HPDE6-E6E7 (cell line): ENCODE data around the gene JDP2.
"Not testable (repeated sequence)": the region's sequence is repeated elsewhere in the genome, so short reads cannot be mapped to it uniquely, and the experiment has no call there.

Experiments used
- DNase-seq: peaks from one replicate; pipeline ENCODE4 v3.0.0; 2011; ENCODE audit warnings: missing footprints; ENCODE audit errors: extremely low spot score

JDP2 gene, protein sequence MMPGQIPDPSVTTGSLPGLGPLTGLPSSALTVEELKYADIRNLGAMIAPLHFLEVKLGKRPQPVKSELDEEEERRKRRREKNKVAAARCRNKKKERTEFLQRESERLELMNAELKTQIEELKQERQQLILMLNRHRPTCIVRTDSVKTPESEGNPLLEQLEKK

DNA sequence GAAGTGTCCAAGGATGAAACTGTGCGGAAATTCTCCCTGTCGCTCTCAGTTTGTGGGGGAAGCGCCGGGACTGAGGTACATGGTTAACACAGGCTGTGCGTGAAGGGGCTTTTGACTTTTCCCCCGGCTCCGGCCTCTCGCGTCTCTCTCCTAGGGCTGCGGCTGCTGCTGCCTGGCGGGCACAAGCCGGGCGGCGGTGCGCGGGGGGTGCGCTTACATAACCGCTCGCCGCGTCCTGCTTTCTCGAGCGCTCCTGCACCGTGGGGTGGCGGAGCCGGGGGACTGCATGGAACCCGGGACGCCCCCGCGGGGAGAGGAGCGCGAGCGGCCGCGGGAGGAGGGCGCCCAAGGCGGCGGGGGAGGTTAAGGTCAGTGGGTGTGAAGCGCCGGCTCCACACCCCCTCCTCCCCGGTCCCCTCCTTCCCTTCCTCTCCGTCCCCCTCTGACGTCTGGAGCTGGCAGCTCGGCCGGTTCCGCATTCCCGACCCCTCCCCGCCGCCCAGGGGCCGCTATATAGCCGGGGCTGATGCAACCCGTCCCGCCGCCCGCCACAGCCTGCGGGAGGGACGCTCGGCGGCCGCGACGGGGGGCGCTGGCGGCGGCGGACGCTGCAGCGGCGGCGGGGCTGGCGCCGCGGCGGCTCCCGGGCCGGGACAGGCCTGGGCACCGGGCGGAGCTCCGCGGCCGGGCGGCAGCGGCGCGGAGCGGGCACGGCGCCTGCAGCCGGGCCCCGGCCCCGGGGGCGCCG lies at the start of gene JDP2:
Gene JDP2 (plus strand): TSS at position 541 of the 748 bp plus-strand sequence. CDS start 9,899 bp downstream, outside the sequence.
- DNase-seq, result no peak

DNA sequence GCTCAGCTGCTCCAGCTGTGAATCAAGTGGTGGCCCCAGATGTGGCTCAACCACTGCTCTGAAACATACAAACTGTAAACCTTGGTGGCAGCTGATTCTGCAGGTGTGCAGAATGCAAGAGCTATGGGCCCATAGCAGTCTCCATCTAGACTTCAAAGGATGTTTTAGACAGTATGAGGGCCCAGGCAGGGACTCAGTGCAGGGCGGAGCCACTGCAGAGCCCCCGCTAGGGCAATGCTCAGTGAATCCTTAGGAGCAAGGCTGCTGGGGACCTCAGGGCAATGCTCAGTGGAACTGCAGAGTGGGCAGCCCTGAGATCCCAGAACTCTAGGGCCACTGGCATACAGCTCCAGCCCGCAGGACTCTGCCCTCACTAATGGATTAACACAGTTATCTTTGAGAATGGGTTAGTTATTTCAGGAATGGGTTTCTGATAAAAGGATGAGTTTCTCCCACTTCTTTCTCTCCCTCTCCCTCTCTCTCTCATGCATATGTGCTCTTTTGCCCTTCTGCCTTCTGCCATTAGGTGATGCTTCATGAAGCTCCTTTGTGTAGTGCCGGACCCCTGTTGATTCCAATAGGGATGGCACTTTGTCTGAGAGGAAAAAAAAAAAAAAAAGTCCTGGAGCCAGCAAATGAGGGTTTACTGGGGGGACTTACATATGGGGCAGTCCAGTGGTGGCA lies 48.4 kb upstream of the JDP2 start:
- no peak for DNase-seq

DNA sequence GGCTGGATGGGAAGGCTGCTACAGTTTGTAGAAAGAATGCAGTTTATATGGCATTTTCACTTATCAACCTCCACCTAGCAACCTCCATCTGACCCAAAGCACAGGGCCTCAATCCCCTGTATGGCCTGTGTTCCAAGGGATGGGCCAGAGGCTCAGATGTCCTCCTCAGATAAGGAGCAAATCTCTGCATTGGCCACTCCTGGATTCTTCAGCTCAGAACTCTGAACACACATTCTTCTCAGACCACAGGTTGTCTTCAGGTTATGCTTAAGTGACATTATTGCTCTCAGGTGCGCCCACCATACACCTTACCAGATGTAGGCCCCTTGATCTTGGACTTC lies 47.9 kb upstream of the JDP2 start:
- DNase-seq, result no peak

DNA sequence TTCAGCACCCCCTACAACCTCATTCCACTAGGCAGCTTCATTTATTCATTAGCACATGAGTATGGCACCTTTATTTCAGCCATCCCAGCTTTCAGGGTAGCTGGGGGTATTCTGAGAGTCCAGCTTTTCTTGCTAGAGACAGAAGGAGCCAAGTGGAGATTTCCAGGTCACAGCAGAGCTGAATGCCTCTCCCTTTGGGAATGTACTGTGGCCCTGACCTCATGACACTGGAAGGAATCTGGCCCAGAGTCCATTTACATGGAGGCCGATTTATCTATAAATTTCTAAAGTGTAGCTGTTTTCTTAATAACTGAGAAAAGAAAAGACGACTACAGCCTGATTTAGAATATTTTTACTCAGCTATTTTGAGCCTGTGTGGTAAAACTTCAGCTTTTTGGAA lies 47.2 kb upstream of the JDP2 start:
- no peak for DNase-seq

DNA sequence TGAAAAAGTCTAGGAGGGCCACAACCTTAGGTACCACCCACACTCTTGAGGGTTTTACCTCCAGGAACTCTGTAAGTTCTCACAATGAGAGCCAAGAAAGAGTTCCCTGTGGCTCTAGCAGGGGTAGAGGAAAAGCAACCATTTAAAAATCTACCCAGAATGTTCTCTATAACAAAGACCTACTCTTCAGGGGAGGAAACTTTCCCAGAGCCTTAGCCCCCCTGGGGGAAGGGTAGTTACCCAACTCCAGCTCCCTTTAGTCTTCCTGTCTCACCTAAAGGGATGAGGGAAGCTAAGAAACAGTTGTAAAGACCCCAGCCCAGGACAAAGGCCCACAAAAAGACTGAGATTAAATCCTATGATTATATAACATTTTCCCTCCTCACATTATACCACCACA lies 46.2 kb upstream of the JDP2 start:
- DNase-seq, result no peak

DNA sequence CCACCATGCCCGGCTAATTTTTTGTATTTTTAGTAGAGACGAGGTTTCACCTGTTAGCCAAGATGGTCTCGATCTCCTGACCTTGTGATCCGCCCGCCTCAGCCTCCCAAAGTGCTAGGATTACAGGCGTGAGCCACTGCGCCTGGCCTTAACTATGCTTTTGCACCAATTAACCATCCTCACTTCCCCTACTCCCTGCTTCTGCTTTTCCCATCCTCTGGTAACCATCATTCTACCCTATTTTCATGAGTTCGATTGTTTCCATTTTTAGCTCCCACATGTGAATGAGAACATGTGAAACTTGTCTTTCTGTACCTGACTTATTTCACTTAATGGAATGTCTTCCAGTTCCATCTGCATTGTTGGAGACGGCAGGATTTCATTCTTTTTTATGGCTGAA lies 44.6 kb upstream of the JDP2 start:
- DNase-seq, result not testable (repeated sequence)

DNA sequence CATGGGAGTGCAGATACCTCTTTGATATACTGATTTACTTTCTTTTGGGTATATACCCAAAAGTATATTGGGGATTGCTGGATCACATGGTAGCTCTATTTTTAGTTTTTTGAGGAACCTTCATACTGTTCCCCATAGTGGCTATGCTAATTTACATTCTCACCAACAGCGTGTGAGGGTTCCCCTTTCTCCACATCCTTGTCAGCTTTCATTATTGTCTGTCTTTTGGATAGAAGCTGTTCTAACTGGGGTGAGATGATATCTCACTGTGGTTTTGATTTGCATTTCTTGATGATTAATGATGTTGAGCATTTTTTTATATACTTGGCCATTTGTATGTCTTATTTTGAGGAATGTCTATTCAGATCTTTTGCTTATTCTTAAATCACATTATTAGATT lies 44.1 kb upstream of the JDP2 start:
- DNase-seq, result no peak

DNA sequence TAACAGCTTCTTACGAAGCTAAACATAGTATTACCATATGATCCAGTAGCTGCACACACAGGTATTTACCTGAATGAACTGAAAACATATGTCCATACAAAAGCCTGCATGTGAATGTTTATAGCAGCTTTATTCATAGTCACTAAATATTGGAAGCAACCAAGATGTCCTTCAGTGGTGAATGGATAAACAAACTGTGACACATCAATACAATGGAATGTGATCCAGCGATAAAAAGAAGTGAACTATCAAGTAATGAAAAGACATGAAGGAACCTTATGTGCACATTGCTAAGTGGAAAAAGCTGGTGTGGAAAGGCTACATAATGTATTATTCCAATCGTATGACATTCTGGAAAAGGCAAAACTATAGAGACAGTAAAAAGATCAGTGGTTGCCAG lies 38.1 kb upstream of the JDP2 start:
- no peak for DNase-seq

DNA sequence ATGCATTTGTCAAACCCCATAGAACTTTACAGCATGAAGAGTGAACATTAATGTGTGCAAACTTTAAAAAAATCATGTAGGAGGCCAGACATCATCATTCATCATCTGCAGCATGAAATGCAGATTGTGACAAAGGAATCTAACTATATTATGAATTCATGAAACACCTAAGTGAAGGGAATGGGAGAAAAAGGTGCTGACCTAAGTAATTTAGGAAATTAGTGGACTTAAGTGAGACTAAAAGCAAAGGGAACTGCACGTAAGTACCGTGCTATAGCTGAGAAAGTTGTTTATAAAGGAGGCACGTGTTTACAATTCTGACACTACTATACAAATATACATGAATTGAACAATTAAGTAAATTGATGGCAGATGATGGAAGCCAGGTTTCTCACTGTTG lies 37.6 kb upstream of the JDP2 start:
- DNase-seq, result no peak

DNA sequence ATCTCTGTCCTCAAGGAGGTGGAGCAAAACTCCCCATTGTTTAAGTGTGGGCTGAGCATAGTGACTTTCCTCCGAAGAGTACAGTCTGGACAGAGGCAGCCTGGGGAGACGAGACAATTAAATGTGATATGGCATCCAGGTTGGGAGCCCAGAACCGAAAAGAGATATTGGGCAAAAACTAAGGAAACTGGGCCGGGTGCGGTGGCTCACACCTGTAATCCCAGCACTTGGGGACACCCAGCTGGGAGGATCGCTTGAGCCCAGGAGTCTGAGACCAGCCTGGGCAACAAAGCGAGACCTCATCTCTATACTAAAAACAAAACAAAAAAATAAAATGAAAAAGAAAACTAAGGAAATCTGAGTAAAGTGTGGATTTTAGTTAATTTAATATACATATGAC lies 35.9 kb upstream of the JDP2 start:
- no peak for DNase-seq

DNA sequence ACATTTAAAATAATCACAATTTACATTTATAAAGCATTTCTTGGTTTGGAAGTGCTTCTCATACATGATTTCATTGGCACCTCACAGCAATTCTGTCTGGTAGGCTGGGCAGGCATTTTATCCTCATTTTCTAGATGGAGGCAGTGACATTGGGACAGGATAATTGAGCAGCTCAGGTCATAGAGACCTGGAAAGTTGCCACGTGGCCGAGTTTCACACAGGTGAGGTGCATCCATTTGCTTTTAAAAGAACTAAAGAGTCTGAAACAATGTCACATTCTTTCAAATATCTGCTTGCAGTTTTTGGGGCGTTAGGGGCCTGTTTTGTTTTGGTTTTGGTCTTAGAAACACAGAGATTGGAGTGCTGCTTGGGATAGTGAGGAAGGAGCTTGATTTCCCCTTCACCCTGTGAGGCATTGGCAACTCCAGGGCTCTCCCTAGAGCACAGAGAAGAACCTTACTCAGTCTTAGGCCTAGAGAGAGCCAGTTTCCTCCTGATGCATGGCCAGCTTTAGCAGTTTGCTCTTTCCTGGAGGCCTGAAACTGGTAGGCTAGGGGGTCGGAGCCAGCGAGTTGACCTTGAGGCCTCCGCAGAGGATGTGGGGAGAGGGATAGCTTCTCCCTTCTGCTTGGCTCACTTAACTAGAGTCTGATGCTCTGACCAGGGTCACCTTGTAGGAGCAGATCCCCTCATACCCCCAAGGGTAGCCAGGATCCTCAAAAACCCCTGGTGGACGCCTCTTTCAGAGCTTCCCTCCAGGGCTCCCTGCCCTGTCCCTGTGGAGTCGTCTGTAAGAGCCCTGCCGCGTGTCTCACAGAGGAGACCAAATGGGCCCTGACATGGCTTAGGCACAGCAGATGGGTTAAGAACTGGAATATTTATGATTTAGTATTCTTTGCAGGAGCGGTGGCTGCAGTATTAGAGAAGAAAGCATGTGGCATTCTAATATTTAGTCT lies 34.9 kb upstream of the JDP2 start:
- no peak for DNase-seq

DNA sequence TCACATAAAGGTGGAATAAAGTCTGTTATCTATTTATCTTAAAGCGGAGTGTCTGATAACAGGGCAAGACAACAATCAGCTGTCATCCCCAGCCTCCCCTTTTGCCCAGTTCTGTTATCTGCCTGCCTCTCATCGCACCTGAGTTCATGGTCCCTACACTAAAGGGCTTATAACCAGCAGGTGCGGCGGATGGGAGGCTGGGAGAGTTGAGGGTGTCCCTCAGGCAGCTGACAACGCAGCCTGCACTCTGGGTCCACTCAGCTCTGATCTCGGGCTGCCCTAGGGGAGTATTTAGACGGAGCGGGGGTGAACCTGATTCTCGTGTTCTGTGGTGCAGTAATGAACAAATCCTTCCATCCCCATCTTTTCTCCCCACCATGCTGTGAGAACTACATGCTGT lies 34.0 kb upstream of the JDP2 start:
- no peak for DNase-seq

DNA sequence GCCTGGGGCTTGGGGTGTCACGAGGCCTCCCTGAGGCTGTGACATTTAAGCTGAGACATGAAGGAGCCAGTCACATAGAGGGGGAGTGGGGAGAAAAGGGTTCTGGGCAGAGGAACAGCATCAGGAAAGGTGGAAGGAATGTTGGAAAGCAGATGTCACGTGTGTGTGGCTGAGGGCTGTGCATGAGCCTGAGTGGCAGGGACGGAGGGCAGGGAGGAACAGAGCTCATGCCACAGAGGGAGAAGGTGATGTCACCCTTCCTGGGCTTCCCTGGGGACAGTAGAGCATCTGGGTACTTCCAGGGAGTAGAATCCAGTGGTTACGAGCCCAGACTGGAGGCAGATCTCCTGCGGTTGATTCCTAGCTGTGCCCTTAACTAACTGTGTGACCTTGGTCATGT lies 32.0 kb upstream of the JDP2 start:
- DNase-seq, result no peak

DNA sequence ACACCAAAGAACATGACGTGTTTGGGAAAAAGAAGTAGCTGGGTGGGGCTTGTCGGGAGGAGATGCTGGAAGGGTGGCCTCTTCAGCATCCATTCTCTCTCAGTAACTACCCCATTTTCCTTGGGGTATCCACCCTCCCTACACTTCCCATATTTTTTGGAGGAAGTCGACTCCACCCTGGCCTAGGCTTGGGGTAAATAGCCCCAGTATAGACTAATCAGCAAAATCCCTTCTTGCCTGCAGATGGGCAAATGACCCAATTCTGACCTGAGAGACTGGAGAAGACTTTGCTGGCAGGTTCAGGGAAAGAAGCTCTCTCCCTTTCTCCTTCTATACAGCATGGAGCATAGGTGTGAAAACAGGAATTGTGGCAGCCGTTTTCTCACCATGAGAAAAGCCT lies 28.5 kb upstream of the JDP2 start:
- no peak for DNase-seq

DNA sequence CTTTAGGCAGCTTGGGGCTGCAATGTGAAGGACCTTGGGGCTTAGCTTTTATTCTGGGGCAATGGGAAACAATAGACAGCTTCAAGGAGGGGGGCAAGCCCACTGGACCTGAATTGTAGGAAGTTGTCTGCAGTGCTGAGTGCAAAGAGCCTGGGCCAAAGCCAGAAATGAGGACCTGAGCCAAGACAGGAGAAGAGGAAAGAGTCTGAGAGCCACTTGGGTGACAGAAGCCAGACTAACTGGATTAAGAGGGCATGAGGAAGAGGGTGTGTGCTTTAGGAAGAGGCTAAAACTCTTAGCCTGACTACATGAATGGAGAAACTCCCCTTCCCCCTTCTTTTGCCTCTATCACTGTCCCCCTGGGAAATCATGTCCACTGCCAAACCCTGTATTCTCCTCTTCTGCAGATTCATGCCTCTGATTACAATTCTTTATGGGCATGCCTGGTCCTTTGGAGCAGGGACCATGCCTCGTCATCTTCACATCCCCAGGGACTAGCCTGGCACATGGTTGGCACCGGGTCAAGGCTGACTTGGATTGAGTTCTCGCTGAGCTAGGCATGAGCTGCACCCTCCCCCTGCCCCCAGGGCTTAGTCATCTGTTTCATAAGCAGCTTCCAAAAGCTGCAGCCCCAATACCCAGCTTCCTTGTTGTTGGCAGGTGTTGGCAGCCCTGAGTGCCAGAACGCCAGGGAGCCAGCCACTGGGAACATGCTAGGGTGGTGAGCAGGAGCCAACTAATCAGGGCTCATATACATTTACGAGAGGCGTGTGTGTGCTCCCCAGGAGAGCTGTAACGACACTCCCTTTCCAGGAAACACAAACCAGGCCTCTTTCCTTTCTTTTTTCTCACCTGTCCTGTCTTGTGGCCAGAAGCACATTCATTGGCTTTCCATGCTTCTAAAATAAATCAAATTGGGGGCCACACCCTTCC lies 27.7 kb upstream of the JDP2 start:
- peak; percentile 67 for DNase-seq

DNA sequence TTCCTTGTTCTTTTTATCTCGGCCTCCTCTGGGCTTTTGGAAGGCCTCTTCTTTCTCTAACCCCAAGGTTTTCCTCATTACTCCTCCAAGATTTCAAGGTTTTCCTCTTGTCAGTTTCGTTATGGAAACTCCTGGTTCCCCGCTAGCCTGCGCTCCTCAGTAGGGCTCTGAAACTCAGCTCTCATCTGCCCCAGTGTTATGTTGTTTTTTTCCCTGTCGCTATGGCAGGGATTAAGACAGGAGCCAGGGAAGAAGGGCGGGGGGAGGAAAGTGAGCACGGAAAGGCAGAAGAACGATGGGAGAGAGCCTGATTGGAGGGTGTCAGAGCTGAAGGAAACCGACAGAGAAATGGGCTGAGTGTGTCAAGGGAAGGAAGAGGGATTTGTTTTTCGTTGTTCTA lies 26.5 kb upstream of the JDP2 start:
- DNase-seq, result no peak

DNA sequence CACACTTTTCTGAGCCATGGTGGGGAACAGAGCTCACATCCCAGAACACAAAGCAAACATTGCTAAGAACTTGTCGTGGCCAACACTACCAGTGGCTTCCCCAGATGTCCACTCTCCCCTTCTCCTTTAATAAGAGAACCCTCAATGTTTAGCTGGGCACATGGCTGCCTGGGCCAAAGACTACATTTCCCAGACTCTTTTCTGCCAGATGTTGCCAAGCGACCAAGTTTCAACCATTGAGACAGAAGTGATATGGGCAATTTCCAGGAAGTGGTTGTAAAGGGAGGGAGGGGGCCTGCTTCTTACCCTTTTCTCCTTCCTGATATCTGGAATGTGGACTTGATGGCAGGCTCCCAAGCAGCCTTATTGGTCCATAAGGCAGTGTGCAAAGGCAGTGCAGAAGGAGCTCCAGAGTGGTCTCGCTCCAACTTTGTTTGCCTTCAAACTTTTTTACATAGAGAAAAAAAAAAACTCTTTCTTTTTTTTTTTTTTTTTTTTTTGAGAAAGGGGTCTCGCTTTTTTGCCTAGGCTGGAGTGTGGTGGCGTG lies 24.9 kb upstream of the JDP2 start:
- no peak for DNase-seq

DNA sequence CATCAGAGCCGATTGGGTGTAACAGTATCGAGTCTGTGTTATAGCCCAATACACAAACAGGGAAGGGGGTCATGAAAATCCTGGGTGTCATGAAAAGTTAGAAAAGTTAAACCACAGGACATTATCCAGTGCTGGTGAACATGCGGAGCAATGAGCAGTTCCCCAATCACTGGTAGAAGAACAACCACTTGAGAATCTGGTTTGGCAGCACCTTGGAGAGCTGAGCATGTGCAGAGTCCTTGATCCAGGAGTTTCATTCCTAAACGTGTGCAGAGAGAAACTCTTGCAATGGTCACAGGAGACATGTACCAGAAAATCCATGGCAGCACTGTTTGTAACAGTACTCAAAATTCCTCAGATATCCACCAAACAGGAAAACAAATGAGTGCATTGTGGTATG lies 23.0 kb upstream of the JDP2 start:
- DNase-seq, result no peak

DNA sequence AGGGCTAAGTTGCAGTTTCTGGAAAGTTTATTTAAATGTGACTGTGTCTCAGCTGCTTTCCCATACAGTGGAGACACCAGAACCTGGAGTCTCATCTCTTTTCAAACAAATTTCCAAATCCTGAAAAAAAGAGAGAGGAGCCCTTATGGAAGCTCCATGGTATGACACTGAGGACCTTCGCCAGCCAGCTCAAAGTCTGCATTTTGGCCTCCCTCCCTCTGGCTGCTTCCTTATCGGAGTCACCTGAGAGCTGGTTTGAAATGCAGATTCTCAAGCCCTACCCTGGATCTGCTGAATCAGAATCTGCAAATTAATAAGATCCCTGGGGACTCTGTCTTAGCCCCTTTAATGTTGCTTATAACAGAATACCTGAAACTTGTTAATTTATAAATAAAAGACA lies 21.7 kb upstream of the JDP2 start:
- no peak for DNase-seq

DNA sequence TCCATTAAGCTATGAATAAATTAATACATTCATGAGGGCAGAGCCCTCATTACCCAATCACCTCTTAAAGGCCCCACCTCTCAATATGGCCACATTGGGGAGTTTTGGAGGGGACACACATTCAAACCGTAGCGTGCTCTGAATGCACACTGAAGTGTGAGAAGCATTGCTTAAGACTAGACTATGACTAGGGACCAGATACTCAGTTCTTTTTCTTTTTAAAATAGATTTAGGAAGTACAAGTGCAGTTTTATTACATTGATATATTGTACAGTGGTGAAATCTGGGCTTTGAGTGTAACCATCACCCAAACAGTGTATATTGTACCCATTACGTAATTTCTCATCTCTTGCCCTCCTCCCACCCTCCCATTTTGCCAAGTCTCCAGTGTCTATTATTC lies 21.0 kb upstream of the JDP2 start:
- no peak for DNase-seq
